Measurements from ENCODE around the gene TDRD9.

Gene TDRD9

DNA sequence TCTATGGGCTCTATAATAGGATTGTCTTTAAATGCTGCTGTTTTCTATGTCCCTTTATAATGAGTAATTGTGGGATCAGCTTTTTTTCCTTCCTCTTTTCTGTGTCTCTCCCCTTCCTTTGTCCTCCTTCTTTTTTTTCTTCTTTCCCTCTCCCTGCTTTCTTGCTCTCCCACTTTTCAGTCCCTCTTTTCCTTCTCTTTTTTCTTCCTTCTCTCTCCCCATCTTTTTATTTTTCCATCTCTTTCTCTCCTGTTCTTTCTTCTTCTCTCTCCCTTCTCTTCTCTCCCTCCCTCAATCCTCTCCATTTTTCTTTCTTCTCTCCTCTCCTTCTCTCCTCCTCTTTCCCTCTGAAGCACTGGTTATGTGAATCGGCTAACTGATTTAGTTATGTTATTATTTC is 76.6 kb downstream of the TDRD9 start:
- Histone ChIP-seq H3K4me1 (ENCODE audit: control insufficient read depth, insufficient read depth, low read length) (no peaks in the 10 kb centered on the region), H3K36me3 (ENCODE audit: control insufficient read depth, insufficient read depth, low read length) (no peaks in the 10 kb centered on the region), H3K27me3 (ENCODE audit: control insufficient read depth, insufficient read depth, low read length, poor library complexity, severe bottlenecking) (no peaks in the 10 kb centered on the region), H3K27ac (ENCODE audit: insufficient read depth, low read depth, low read length, poor library complexity, severe bottlenecking) (no peak overlapping the region), H3K9me3 (ENCODE audit: control insufficient read depth, low read length) (no peaks in the 10 kb centered on the region), H3K4me3 (ENCODE audit: insufficient read depth, low read depth, low read length) (no peak overlapping the region)
- WGBS, 2 experiments: 82 to 100% methylated on average over 1 of the region's 1 CpG

DNA sequence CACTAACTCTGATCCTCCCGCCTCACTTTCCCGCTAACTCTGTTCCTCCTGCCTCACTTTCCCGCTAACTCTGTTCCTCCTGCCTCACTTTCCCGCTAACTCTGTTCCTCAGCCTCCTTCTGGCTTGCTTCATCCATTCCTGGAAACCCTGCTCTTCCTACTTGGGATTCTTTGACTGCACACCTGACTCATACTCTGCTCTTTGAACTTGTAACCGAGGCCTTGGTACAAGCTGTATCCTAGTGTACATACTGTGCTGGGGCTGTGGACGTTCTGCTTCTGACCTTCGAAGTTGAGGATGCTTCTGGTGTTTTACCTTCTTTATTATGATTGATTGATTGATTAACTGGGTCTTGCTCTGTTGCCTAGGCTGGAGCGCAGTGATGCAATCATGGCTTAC is 77.2 kb downstream of the TDRD9 start:
- Histone ChIP-seq H3K9me3 (ENCODE audit: control insufficient read depth, low read length) (no peaks in the 10 kb centered on the region), H3K27ac (ENCODE audit: insufficient read depth, low read depth, low read length, poor library complexity, severe bottlenecking) (no peak overlapping the region), H3K4me3 (ENCODE audit: insufficient read depth, low read depth, low read length) (no peak overlapping the region), H3K36me3 (ENCODE audit: control insufficient read depth, insufficient read depth, low read length) (no peaks in the 10 kb centered on the region), H3K4me1 (ENCODE audit: control insufficient read depth, insufficient read depth, low read length) (no peaks in the 10 kb centered on the region), H3K27me3 (ENCODE audit: control insufficient read depth, insufficient read depth, low read length, poor library complexity, severe bottlenecking) (no peaks in the 10 kb centered on the region)
- 82 to 88% methylated on average over 8 of the region's 8 CpGs for WGBS, 2 experiments

DNA sequence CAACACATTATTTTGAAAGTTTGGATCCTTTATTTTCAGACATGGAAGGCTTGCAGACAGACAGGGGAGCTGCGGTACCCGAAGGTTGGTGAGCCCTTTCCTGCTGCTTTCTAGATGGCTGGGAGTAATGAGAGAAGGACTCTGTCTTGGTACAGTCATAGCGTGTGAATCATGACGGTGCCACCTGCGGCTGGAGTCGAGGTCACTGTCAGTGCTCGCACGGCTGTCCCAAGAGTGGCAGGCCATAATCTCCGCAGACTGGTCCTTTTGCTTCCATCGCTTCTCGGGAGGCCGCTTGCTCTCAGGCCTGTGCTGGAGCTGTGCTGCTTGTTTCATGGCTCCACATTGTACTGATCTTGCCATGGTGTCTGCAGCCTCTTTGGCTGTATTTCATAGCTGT is 78.9 kb downstream of the TDRD9 start:
- WGBS, 2 experiments: 91 to 92% methylated on average over 12 of the region's 12 CpGs
- Histone ChIP-seq H3K27ac (ENCODE audit: insufficient read depth, low read depth, low read length, poor library complexity, severe bottlenecking) (no peak overlapping the region), H3K4me3 (ENCODE audit: insufficient read depth, low read depth, low read length) (no peak overlapping the region), H3K9me3 (ENCODE audit: control insufficient read depth, low read length) (no peaks in the 10 kb centered on the region), H3K27me3 (ENCODE audit: control insufficient read depth, insufficient read depth, low read length, poor library complexity, severe bottlenecking) (no peaks in the 10 kb centered on the region), H3K4me1 (ENCODE audit: control insufficient read depth, insufficient read depth, low read length) (no peaks in the 10 kb centered on the region), H3K36me3 (ENCODE audit: control insufficient read depth, insufficient read depth, low read length) (no peaks in the 10 kb centered on the region)

DNA sequence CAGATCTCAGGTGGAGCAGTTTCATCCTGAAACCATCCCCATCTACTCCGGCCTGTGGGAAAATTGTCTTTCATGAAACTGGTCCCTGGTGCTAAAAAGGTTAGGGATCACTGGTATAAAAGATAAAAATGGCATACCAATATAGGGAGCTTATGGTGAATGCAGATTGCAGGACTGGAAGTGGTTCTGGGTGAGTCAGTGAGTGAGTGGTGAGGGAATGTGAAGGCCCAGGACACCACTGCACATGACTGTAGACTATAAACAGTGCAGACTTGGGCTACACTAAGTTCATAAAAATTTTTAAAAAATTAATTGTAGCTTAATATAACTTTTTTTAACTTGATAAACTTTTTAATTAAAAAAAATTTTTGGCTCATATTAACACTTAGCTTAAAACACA is 81.0 kb downstream of the TDRD9 start:
- no peak overlapping the region for H3K4me3 ChIP-seq (ENCODE audit: insufficient read depth, low read depth, low read length)
- no peaks in the 10 kb centered on the region for H3K27me3 ChIP-seq (ENCODE audit: control insufficient read depth, insufficient read depth, low read length, poor library complexity, severe bottlenecking)
- no peak overlapping the region for H3K27ac ChIP-seq (ENCODE audit: insufficient read depth, low read depth, low read length, poor library complexity, severe bottlenecking)
- H3K36me3 ChIP-seq (ENCODE audit: control insufficient read depth, insufficient read depth, low read length): no peaks in the 10 kb centered on the region
- no peaks in the 10 kb centered on the region for H3K9me3 ChIP-seq (ENCODE audit: control insufficient read depth, low read length)
- H3K4me1 ChIP-seq (ENCODE audit: control insufficient read depth, insufficient read depth, low read length): no peaks in the 10 kb centered on the region
- WGBS, 2 experiments: 86 to 95% methylated on average over 1 of the region's 1 CpG

DNA sequence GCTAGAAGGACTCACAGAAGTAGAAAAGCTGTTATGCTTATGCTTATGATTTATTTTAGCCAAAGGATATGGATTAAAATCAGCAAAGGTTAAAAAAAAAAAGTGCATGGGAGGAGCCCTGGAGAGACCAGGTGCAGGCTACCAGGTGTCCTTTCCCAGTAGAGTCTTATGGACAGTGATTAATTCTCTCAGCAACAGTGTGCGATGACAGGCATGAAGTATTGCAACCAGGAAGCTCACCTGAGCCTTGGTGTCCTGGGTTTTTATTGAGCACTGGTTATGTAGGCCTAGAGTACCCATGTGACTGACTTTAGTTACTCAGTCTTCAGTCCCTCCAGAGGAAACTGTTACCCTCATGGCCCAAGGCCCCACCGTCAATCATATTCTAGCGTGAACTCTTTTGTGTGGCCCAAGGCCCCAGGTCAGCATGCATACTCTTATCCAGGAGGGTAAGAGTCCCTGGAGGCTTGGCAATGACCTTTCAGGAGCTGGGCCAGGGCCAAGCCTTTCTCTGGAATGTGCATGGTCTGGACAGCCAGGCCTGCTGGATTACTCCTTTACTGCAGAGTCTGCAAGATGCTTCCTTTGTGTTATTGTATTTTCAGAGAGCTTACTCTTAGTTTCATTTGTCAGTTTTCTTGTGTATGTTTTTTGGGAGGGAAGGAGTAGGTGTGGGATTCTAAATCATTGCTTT is 83.7 kb downstream of the TDRD9 start:
- no peaks in the 10 kb centered on the region for H3K36me3 ChIP-seq (ENCODE audit: control insufficient read depth, insufficient read depth, low read length)
- no peaks in the 10 kb centered on the region for H3K9me3 ChIP-seq (ENCODE audit: control insufficient read depth, low read length)
- WGBS, 2 experiments: 95 to 97% methylated on average over 3 of the region's 3 CpGs
- no peak overlapping the region for H3K27ac ChIP-seq (ENCODE audit: insufficient read depth, low read depth, low read length, poor library complexity, severe bottlenecking)
- H3K4me3 ChIP-seq (ENCODE audit: insufficient read depth, low read depth, low read length): no peak overlapping the region
- no peaks in the 10 kb centered on the region for H3K4me1 ChIP-seq (ENCODE audit: control insufficient read depth, insufficient read depth, low read length)
- H3K27me3 ChIP-seq (ENCODE audit: control insufficient read depth, insufficient read depth, low read length, poor library complexity, severe bottlenecking): no peaks in the 10 kb centered on the region

DNA sequence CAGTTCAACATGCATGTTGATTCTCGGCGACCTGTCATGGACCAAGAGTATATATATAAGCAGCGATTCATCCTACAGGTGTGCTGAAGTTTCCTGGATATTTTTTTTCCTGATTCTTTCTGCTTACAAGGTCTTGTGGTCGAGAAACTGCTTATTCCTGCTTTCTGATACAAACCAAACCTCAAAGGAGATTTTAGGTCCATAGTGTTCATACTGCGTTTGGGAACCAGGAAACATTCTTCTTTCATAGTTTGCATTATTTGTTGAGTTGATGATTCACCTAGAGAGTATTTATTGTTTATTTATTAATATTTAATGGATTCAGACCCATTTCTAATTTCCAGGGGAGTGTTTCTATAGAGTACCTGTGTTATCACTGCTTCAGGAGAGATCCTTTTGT is 86.5 kb downstream of the TDRD9 start:
- no peak overlapping the region for H3K27ac ChIP-seq (ENCODE audit: insufficient read depth, low read depth, low read length, poor library complexity, severe bottlenecking)
- H3K36me3 ChIP-seq (ENCODE audit: control insufficient read depth, insufficient read depth, low read length): no peaks in the 10 kb centered on the region
- H3K4me3 ChIP-seq (ENCODE audit: insufficient read depth, low read depth, low read length): no peak overlapping the region
- H3K9me3 ChIP-seq (ENCODE audit: control insufficient read depth, low read length): no peaks in the 10 kb centered on the region
- no peaks in the 10 kb centered on the region for H3K4me1 ChIP-seq (ENCODE audit: control insufficient read depth, insufficient read depth, low read length)
- H3K27me3 ChIP-seq (ENCODE audit: control insufficient read depth, insufficient read depth, low read length, poor library complexity, severe bottlenecking): no peaks in the 10 kb centered on the region
- WGBS, 2 experiments: 89 to 94% methylated on average over 4 to 5 of the region's 5 CpGs

DNA sequence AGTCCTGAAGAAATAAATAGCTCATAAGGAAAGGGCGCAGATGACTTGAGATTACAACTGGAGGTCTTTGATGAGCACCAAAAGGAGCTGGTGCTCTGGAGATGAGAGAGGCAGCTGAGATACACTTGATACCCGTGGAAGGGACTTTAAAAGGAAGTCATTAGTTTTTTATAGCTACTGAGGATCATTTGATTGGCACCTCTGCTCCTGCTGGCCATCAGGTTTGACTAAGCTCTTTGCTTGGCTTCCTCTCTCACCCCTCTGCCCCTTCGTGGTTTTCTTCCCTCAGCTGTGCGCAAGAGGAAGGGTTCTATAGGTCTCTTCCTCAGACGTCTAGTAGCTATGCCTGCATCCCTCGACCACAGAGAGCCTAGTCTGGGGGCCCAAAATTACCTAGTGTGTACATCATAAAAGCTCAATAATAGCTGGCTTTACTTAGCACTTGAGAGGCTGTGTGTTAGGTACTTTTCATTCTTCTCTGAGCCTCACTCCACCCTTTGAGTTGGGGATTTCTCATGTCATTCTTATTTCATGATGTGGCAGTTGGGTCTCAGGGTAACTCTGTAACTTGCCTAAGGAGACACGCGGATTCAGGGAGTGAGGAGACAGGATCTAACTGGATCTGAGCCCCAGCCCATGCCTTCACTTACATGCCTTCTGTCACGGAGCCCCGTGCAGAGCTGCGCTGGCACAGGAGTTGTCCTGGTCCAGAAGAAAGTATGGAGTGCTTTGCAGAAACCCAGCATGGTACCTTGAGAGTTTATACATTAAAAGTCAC is 88.8 kb downstream of the TDRD9 start:
- 89% methylated on average over 11 of the region's 11 CpGs for WGBS, 2 experiments
- Histone ChIP-seq H3K36me3 (ENCODE audit: control insufficient read depth, insufficient read depth, low read length) (no peaks in the 10 kb centered on the region), H3K4me1 (ENCODE audit: control insufficient read depth, insufficient read depth, low read length) (no peaks in the 10 kb centered on the region), H3K27me3 (ENCODE audit: control insufficient read depth, insufficient read depth, low read length, poor library complexity, severe bottlenecking) (no peaks in the 10 kb centered on the region), H3K4me3 (ENCODE audit: insufficient read depth, low read depth, low read length) (no peak overlapping the region), H3K9me3 (ENCODE audit: control insufficient read depth, low read length) (no peaks in the 10 kb centered on the region), H3K27ac (ENCODE audit: insufficient read depth, low read depth, low read length, poor library complexity, severe bottlenecking) (no peak overlapping the region)

DNA sequence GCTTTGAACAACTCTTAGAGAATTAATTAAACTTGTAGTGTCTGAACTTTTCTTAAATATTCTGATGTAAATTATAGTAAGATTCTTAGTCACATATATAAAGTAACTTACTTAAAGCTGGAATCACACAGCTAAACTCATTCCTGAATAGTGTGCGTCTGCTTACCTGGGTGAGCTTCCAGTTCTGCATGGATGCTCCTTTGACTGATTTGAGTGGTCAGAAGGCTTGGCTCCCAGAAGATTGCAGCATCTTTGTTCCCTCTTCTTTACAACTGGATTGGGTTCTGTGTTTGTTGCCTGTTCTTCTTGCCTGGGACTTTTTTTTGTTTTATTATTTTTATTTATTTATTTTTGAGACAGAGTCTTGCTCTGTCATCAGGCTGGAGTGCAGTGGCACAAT is 90.8 kb downstream of the TDRD9 start:
- H3K36me3 ChIP-seq (ENCODE audit: control insufficient read depth, insufficient read depth, low read length): no peaks in the 10 kb centered on the region
- no peak overlapping the region for H3K27ac ChIP-seq (ENCODE audit: insufficient read depth, low read depth, low read length, poor library complexity, severe bottlenecking)
- 92 to 95% methylated on average over 1 of the region's 1 CpG for WGBS, 2 experiments
- no peaks in the 10 kb centered on the region for H3K27me3 ChIP-seq (ENCODE audit: control insufficient read depth, insufficient read depth, low read length, poor library complexity, severe bottlenecking)
- no peaks in the 10 kb centered on the region for H3K4me1 ChIP-seq (ENCODE audit: control insufficient read depth, insufficient read depth, low read length)
- no peaks in the 10 kb centered on the region for H3K9me3 ChIP-seq (ENCODE audit: control insufficient read depth, low read length)
- no peak overlapping the region for H3K4me3 ChIP-seq (ENCODE audit: insufficient read depth, low read depth, low read length)

DNA sequence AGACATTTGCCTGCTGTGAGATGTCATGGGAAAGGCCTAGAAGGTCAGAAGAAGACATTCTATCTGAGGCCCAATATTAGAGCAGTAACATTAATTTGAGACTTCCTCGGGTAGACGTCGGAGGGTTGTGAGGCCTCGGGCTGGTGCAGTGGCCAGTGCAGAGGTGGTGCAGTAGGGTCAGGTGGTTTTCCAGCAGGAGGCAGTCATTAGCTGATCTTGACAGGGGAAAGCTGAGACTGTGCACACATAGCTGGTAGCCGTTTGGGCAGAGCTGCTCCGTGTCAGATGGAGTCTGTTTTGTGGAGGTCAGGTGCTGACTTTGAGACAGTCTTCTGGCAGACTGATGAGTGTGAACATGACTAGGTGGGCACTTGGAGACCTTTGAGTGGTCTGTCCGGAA is 91.5 kb downstream of the TDRD9 start:
- no peaks in the 10 kb centered on the region for H3K36me3 ChIP-seq (ENCODE audit: control insufficient read depth, insufficient read depth, low read length)
- H3K4me1 ChIP-seq (ENCODE audit: control insufficient read depth, insufficient read depth, low read length): no peaks in the 10 kb centered on the region
- H3K9me3 ChIP-seq (ENCODE audit: control insufficient read depth, low read length): no peaks in the 10 kb centered on the region
- WGBS, 2 experiments: 84% methylated on average over 7 of the region's 7 CpGs
- H3K27me3 ChIP-seq (ENCODE audit: control insufficient read depth, insufficient read depth, low read length, poor library complexity, severe bottlenecking): no peaks in the 10 kb centered on the region
- no peak overlapping the region for H3K4me3 ChIP-seq (ENCODE audit: insufficient read depth, low read depth, low read length)
- H3K27ac ChIP-seq (ENCODE audit: insufficient read depth, low read depth, low read length, poor library complexity, severe bottlenecking): no peak overlapping the region

DNA sequence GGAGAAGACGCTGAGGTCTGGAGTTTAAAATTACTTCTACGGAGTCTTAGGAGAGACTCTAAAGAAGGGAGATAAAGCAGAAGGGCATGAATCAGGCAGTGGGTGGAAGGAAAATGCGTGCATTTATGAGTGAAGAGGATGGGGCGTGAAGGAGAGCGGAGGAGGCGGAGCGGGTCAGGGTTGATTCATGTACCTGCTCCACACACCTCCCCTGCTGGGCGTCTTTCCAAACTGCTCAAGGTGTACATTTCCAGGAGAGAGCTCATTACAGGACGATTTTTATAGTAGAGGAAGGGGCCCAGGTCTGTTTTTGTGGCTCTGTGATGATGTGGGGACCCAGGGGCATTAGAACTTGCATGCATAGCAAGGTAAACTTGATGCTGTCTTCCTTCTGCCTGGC is 92.2 kb downstream of the TDRD9 start:
- no peaks in the 10 kb centered on the region for H3K36me3 ChIP-seq (ENCODE audit: control insufficient read depth, insufficient read depth, low read length)
- H3K9me3 ChIP-seq (ENCODE audit: control insufficient read depth, low read length): no peaks in the 10 kb centered on the region
- H3K27me3 ChIP-seq (ENCODE audit: control insufficient read depth, insufficient read depth, low read length, poor library complexity, severe bottlenecking): no peaks in the 10 kb centered on the region
- H3K4me3 ChIP-seq (ENCODE audit: insufficient read depth, low read depth, low read length): no peak overlapping the region
- H3K27ac ChIP-seq (ENCODE audit: insufficient read depth, low read depth, low read length, poor library complexity, severe bottlenecking): no peak overlapping the region
- WGBS, 2 experiments: 91 to 93% methylated on average over 9 of the region's 9 CpGs
- H3K4me1 ChIP-seq (ENCODE audit: control insufficient read depth, insufficient read depth, low read length): no peaks in the 10 kb centered on the region
